Liver (tissue), 2 donors: ENCODE measurements around the gene TAF9.

Experiments used
- FOXA1 ChIP-seq: IDR thresholded peaks from 2 replicates; pipeline ENCODE4 v1.6.1; 2016; ENCODE audit warnings: antibody characterized with exemption
- JUND ChIP-seq, 2 donors: IDR thresholded peaks; 2 replicates each; pipeline ENCODE4 v1.6.1; 2016; ENCODE audit warnings: antibody characterized with exemption in 2 of 2
- donor health status: healthy.

- TF ChIP-seq JUND (IDR thresholded peaks at IDR 0.05) (no peak), FOXA1 (no peak)
These were observed 9.6 kb downstream of the TAF9 start for GRCh38 chr5:69359699-69360098.
